HepG2 (cell line): ENCODE results near the gene BATF2. TPM values are rescaled to one million over a fixed set of nuclear protein-coding genes. Genes with fewer than 3 reads are reported as not detected.

ENCODE experiments used
- HNRNPK ChIP-seq: fragments of 200-400 bp; formaldehyde crosslinking; IDR thresholded peaks from 2 replicates; pipeline ENCODE4 v1.6.1; 2018; ENCODE audit warnings: low read length, low read depth, moderate library complexity, mild to moderate bottlenecking; ENCODE audit not compliant: poor library complexity, severe bottlenecking
- KLF16 ChIP-seq, 2 experiments: sonication (generic) in 1 of 2; formaldehyde crosslinking in 1 of 2; IDR thresholded peaks; 2 replicates each; pipeline versions ENCODE4 v1.6.1 to v1.8.0; 2016 to 2023; ENCODE audit warnings: missing genetic modification reagents in 2 of 2, missing compliant biosample characterization in 1 of 2
- NR2F1 ChIP-seq, 2 experiments: fragments of 450-650 bp in 1 of 2; formaldehyde crosslinking in 1 of 2; IDR thresholded peaks; 2 replicates each; pipeline versions ENCODE4 v1.5.0 to v1.6.1; 2016 to 2020; ENCODE audit warnings: mild to moderate bottlenecking in 1 of 2, missing compliant biosample characterization in 1 of 2, missing genetic modification reagents in 1 of 2, moderate library complexity in 1 of 2
- REPIN1 ChIP-seq: sonication (generic); formaldehyde crosslinking; IDR thresholded peaks from 2 replicates; pipeline ENCODE4 v1.8.0; 2022; ENCODE audit warnings: missing genetic modification reagents, low read depth, mild to moderate bottlenecking, borderline replicate concordance
- RFX1 ChIP-seq: fragments of 450-650 bp; IDR thresholded peaks from 2 replicates; pipeline ENCODE4 v1.6.1; 2017
- SMAD3 ChIP-seq: sonication (generic); formaldehyde crosslinking; IDR thresholded peaks from 2 replicates; pipeline ENCODE4 v1.4.0; 2020; ENCODE audit warnings: missing genetic modification reagents
- ZBTB44 ChIP-seq: sonication (generic); formaldehyde crosslinking; IDR thresholded peaks from 2 replicates; pipeline ENCODE4 v1.4.0; 2020; ENCODE audit warnings: missing genetic modification reagents
- ZBTB49 ChIP-seq: sonication (generic); formaldehyde crosslinking; IDR thresholded peaks from 2 replicates; pipeline ENCODE4 v1.4.0; 2020; ENCODE audit warnings: missing genetic modification reagents, borderline replicate concordance
- ZNF20 ChIP-seq: sonication (generic); formaldehyde crosslinking; IDR thresholded peaks from 2 replicates; pipeline ENCODE4 v1.4.0; 2020; ENCODE audit warnings: mild to moderate bottlenecking, moderate library complexity, missing genetic modification reagents
- ZNF275 ChIP-seq: sonication (generic); formaldehyde crosslinking; IDR thresholded peaks from 2 replicates; pipeline ENCODE4 v1.8.0; 2022; ENCODE audit warnings: missing genetic modification reagents, mild to moderate bottlenecking, inconsistent platforms, borderline replicate concordance
- ZNF318 ChIP-seq: sonication (generic); formaldehyde crosslinking; IDR thresholded peaks from 2 replicates; pipeline ENCODE4 v1.4.0; 2020; ENCODE audit warnings: mild to moderate bottlenecking, missing genetic modification reagents
- ZNF557 ChIP-seq: sonication (generic); formaldehyde crosslinking; IDR thresholded peaks from 2 replicates; pipeline ENCODE4 v1.4.0; 2020; ENCODE audit warnings: missing genetic modification reagents
- ZNF749 ChIP-seq: sonication (generic); formaldehyde crosslinking; IDR thresholded peaks from 2 replicates; pipeline ENCODE4 v1.8.0; 2022; ENCODE audit warnings: mild to moderate bottlenecking, missing genetic modification reagents, moderate library complexity, borderline replicate concordance
- ZNF850 ChIP-seq: sonication (generic); formaldehyde crosslinking; conservative IDR thresholded peaks from 2 replicates; pipeline ENCODE4 v1.9.0; 2021; ENCODE audit warnings: mild to moderate bottlenecking, missing genetic modification reagents
- polyA plus RNA-seq, 8 experiments: library from polyadenylated mRNA; depleted of rRNA in 3 of 8; stranded (reverse) in 7 of 8; unstranded in 1 of 8; fragments of >200 nt; fragmentation: Illumina TruSeq in 4 of 8; extraction: Trizol in 4 of 8; gene quantifications; 2 replicates each; pipeline versions ENCODE4 v1.2.1 to v1.2.3, GENCODE V29; 2011 to 2016; ENCODE audit warnings: low read depth in 4 of 8, missing spikeins in 1 of 8, mixed read lengths in 1 of 8; ENCODE audit not compliant: insufficient read depth in 1 of 8
- total RNA-seq, 5 experiments: library from RNA; depleted of rRNA; stranded (reverse); fragments of >200 nt; fragmentation: Illumina TruSeq; extraction: Trizol; gene quantifications; 2 replicates each; pipeline ENCODE4 v1.2.3, GENCODE V29; 2016; ENCODE audit warnings: low read depth in 1 of 5

The BATF2 gene
- total and polyA plus RNA-seq, 2 of the 13 experiments (the other 11 are each of a cell fraction or from before 2014, with no cell fraction given): 2.8 to 3.9 TPM

GRCh38 chr11:65013888-65014725, 17.3 kb upstream of the BATF2 start, which contains the start of gene ARL2 (continued):
- TF ChIP-seq KLF16 (CRISPR knock-in tag; IDR thresholded peaks at IDR 0.05): no peak
- TF ChIP-seq ZNF20: no peak
- TF ChIP-seq ZNF275: peak; percentile 65; the same call in 1 of the 2 replicates
- TF ChIP-seq SMAD3: no peak; the same call in 1 of the 2 replicates
- TF ChIP-seq ZNF850: no peak
- 0 out of 4 replicates have a peak, but pooled peaks of 1 of the 2 experiments have one; percentile 16 for TF ChIP-seq NR2F1 (CRISPR knock-in tag; IDR thresholded peaks at IDR 0.05)
- no peak for TF ChIP-seq ZBTB49 (CRISPR knock-in tag)
- no peak for TF ChIP-seq ZNF749
- TF ChIP-seq ZBTB44 (CRISPR knock-in tag): no peak
- TF ChIP-seq ZNF557 (CRISPR knock-in tag): no peak
- peak; percentile 45 for TF ChIP-seq REPIN1
- TF ChIP-seq RFX1: no peak
- TF ChIP-seq ZNF318 (CRISPR knock-in tag): no peak; the same call in 1 of the 2 replicates
- TF ChIP-seq HNRNPK: no peak
